ENCODE data around the gene CNN2.

- TF ChIP-seq TARDBP (IDR thresholded peaks at IDR 0.05): no peak
- no peak for TF ChIP-seq ARNT (IDR thresholded peaks at IDR 0.05)
- TF ChIP-seq ZNF384 (IDR thresholded peaks at IDR 0.05): no peak
- no peak for TF ChIP-seq NFRKB (IDR thresholded peaks at IDR 0.05)
- no peak for TF ChIP-seq BHLHE40 (IDR thresholded peaks at IDR 0.05; ENCODE audit: borderline replicate concordance)
Measured at GRCh38 chr19:1053176-1054101, 27.0 kb downstream of the CNN2 start.
